SK-N-SH treated with all-trans-retinoic acid at 6 μM for 48 hours (cell line): ENCODE data around the gene TAF5.

Experiments used
- ATAC-seq: fragments of 200-7000 bp; cut with Tn5 transposase; 3 replicates; pipeline ENCODE4 v1.9.1; 2020; ENCODE audit warnings: mild to moderate bottlenecking, moderate library complexity
- ARNTL ChIP-seq: fragments of 450-650 bp; formaldehyde crosslinking; IDR thresholded peaks from 2 replicates; pipeline ENCODE4 v1.5.0; 2020; ENCODE audit warnings: low read depth, mild to moderate bottlenecking, moderate library complexity, borderline replicate concordance
- BACH2 ChIP-seq: fragments of 250-450 bp; sonication (Bioruptor Pico); IDR thresholded peaks from 2 replicates; pipeline ENCODE4 v1.9.0; 2021; ENCODE audit warnings: mild to moderate bottlenecking, borderline replicate concordance
- CREB5 ChIP-seq: fragments of 250-450 bp; sonication (Bioruptor Pico); IDR thresholded peaks from 2 replicates; pipeline ENCODE4 v1.5.1; 2020; ENCODE audit warnings: low read depth, mild to moderate bottlenecking, moderate library complexity
- CSDC2 ChIP-seq: fragments of 250-450 bp; sonication (Bioruptor Pico); IDR thresholded peaks from 2 replicates; pipeline ENCODE4 v1.5.0; 2020; ENCODE audit warnings: mild to moderate bottlenecking, moderate library complexity
- CSRNP3 ChIP-seq: fragments of 250-450 bp; sonication (Bioruptor Pico); IDR thresholded peaks from 2 replicates; pipeline ENCODE4 v1.5.1; 2021; ENCODE audit warnings: mild to moderate bottlenecking, moderate library complexity
- ESRRG ChIP-seq: fragments of 250-450 bp; sonication (Bioruptor Pico); IDR thresholded peaks from 2 replicates; pipeline ENCODE4 v1.6.1; 2021; ENCODE audit warnings: mild to moderate bottlenecking
- ISL1 ChIP-seq: fragments of 250-450 bp; sonication (Bioruptor Pico); IDR thresholded peaks from 2 replicates; pipeline ENCODE4 v2.1.2; 2022; ENCODE audit warnings: mild to moderate bottlenecking, moderate library complexity
- OSR1 ChIP-seq: fragments of 250-450 bp; sonication (Bioruptor Pico); IDR thresholded peaks from 2 replicates; pipeline ENCODE4 v1.8.0; 2022; ENCODE audit warnings: moderate library complexity, mild to moderate bottlenecking, inconsistent platforms
- PATZ1 ChIP-seq: fragments of 250-450 bp; sonication (Bioruptor Pico); IDR thresholded peaks from 2 replicates; pipeline ENCODE4 v1.8.0; 2020; ENCODE audit warnings: mild to moderate bottlenecking, moderate library complexity, borderline replicate concordance
- POU6F1 ChIP-seq: fragments of 250-450 bp; sonication (Bioruptor Pico); IDR thresholded peaks from 2 replicates; pipeline ENCODE4 v1.8.0; 2021; ENCODE audit warnings: low read depth, mild to moderate bottlenecking, moderate library complexity, borderline replicate concordance
- PPARA ChIP-seq: fragments of 250-450 bp; sonication (Bioruptor Pico); IDR thresholded peaks from 2 replicates; pipeline ENCODE4 v1.5.0; 2020; ENCODE audit warnings: mild to moderate bottlenecking, borderline replicate concordance
- RARB ChIP-seq: fragments of 250-450 bp; sonication (Bioruptor Pico); IDR thresholded peaks from 2 replicates; pipeline ENCODE4 v1.8.0; 2021; ENCODE audit warnings: mild to moderate bottlenecking, moderate library complexity
- SNAI2 ChIP-seq: fragments of 250-450 bp; sonication (Bioruptor Pico); IDR thresholded peaks from 2 replicates; pipeline ENCODE4 v1.5.0; 2020; ENCODE audit warnings: mild to moderate bottlenecking, moderate library complexity
- TCF4 ChIP-seq: fragments of 250-450 bp; sonication (Bioruptor Pico); IDR thresholded peaks from 2 replicates; pipeline ENCODE4 v1.8.0; 2021; ENCODE audit warnings: mild to moderate bottlenecking, moderate library complexity, borderline replicate concordance
- ZC3H10 ChIP-seq: fragments of 250-450 bp; sonication (Bioruptor Pico); IDR thresholded peaks from 2 replicates; pipeline ENCODE4 v1.5.1; 2021; ENCODE audit warnings: mild to moderate bottlenecking, moderate library complexity
- ZFP3 ChIP-seq: fragments of 250-450 bp; sonication (Bioruptor Pico); IDR thresholded peaks from 2 replicates; pipeline ENCODE4 v1.5.0; 2020; ENCODE audit warnings: mild to moderate bottlenecking, moderate library complexity
- ZFP30 ChIP-seq: fragments of 450-650 bp; formaldehyde crosslinking; IDR thresholded peaks from 2 replicates; pipeline ENCODE4 v1.5.0; 2022; ENCODE audit warnings: mild to moderate bottlenecking, moderate library complexity
- ZNF565 ChIP-seq: fragments of 450-650 bp; formaldehyde crosslinking; conservative IDR thresholded peaks from 2 replicates; pipeline ENCODE4 v1.5.0; 2020; ENCODE audit warnings: low read depth, mild to moderate bottlenecking, moderate library complexity
- ZNF70 ChIP-seq: fragments of 450-650 bp; formaldehyde crosslinking; IDR thresholded peaks from 2 replicates; pipeline ENCODE4 v1.5.0; 2020; ENCODE audit warnings: mild to moderate bottlenecking, moderate library complexity
- ZNF8 ChIP-seq: fragments of 450-650 bp; formaldehyde crosslinking; IDR thresholded peaks from 2 replicates; pipeline ENCODE4 v1.5.0; 2020; ENCODE audit warnings: mild to moderate bottlenecking, moderate library complexity

The TAF5 gene

GRCh38 chr10:103367782-103368518 lies at the start of gene TAF5:
TSS of gene TAF5 (plus strand) at chr10:103367976. CDS start at chr10:103367990, 14 bp downstream.
- TF ChIP-seq TCF4 (CRISPR knock-in tag) (no peak), ZFP3 (CRISPR knock-in tag) (no peak), ZFP30 (no peak), BACH2 (CRISPR knock-in tag) (no peak), ISL1 (CRISPR knock-in tag) (no peak)
- peak; percentile 80 for ATAC-seq

GRCh38 chr10:103327906-103328305 lies 39.9 kb upstream of the TAF5 start:
- no peak for TF ChIP-seq ESRRG (CRISPR knock-in tag)
- no peak for TF ChIP-seq OSR1
- TF ChIP-seq CSDC2 (CRISPR knock-in tag) = no peak
- TF ChIP-seq PATZ1 = no peak
- TF ChIP-seq SNAI2 (CRISPR knock-in tag) = no peak
- TF ChIP-seq CREB5 (CRISPR knock-in tag) = no peak
- no peak for TF ChIP-seq RARB (CRISPR knock-in tag)
- TF ChIP-seq ZC3H10 (CRISPR knock-in tag) = no peak
- no peak for TF ChIP-seq TCF4 (CRISPR knock-in tag)
- TF ChIP-seq ARNTL (CRISPR knock-in tag) = no peak
- no peak for TF ChIP-seq PPARA (CRISPR knock-in tag)
- no peak for TF ChIP-seq BACH2 (CRISPR knock-in tag)
- no peak for TF ChIP-seq ZNF8
- no peak for ATAC-seq

- TF ChIP-seq POU6F1 (CRISPR knock-in tag) (no peak), ZFP3 (CRISPR knock-in tag) (no peak)
- ATAC-seq = no peak
Measured at GRCh38 chr10:103333934-103334520, 33.7 kb upstream of the TAF5 start.

GRCh38 chr10:103334567-103334966 lies 33.2 kb upstream of the TAF5 start:
- TF ChIP-seq ZNF8 = no peak
- TF ChIP-seq ZFP30 = no peak
- TF ChIP-seq RARB (CRISPR knock-in tag) = no peak
- no peak for TF ChIP-seq OSR1
- TF ChIP-seq ZNF70 = no peak
- TF ChIP-seq CREB5 (CRISPR knock-in tag) = no peak
- no peak for ATAC-seq

- no peak for ATAC-seq
- no peak for TF ChIP-seq ZC3H10 (CRISPR knock-in tag)
- no peak for TF ChIP-seq ZFP3 (CRISPR knock-in tag)
- no peak for TF ChIP-seq PPARA (CRISPR knock-in tag)
- no peak for TF ChIP-seq RARB (CRISPR knock-in tag)
- no peak for TF ChIP-seq ISL1 (CRISPR knock-in tag)
- TF ChIP-seq ZNF8 = no peak
- no peak for TF ChIP-seq CSDC2 (CRISPR knock-in tag)
- no peak for TF ChIP-seq TCF4 (CRISPR knock-in tag)
- TF ChIP-seq BACH2 (CRISPR knock-in tag) = no peak
- no peak for TF ChIP-seq ZNF565
- TF ChIP-seq ZNF70 = no peak
- TF ChIP-seq CSRNP3 (CRISPR knock-in tag) = no peak
- no peak for TF ChIP-seq PATZ1
- TF ChIP-seq ARNTL (CRISPR knock-in tag) = no peak
- TF ChIP-seq OSR1 = no peak
- TF ChIP-seq ESRRG (CRISPR knock-in tag) = no peak
Measured at GRCh38 chr10:103336370-103336769, 31.4 kb upstream of the TAF5 start.
